ENCODE results near the gene BANF2.

DNA sequence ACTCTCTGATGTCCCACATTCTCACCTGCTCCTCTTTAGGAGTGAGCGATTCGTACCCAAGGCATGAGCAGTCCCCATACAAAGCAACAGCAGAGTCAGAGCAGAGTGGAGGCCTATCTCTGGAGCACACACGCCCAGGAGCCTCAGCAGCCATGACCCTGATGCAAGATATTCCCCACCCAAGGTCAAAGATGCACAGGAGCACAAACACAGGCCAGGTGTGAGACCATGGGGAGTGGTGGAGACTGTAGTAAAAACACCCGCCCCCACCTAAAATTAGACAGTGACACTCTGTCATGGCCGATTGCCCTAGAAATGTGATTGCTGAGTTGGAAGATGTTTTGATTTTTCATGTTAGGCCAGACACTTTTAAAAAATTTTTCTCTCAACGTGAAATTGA, 39.1 kb upstream of the BANF2 start:
- TF ChIP-seq, protein P1, sequence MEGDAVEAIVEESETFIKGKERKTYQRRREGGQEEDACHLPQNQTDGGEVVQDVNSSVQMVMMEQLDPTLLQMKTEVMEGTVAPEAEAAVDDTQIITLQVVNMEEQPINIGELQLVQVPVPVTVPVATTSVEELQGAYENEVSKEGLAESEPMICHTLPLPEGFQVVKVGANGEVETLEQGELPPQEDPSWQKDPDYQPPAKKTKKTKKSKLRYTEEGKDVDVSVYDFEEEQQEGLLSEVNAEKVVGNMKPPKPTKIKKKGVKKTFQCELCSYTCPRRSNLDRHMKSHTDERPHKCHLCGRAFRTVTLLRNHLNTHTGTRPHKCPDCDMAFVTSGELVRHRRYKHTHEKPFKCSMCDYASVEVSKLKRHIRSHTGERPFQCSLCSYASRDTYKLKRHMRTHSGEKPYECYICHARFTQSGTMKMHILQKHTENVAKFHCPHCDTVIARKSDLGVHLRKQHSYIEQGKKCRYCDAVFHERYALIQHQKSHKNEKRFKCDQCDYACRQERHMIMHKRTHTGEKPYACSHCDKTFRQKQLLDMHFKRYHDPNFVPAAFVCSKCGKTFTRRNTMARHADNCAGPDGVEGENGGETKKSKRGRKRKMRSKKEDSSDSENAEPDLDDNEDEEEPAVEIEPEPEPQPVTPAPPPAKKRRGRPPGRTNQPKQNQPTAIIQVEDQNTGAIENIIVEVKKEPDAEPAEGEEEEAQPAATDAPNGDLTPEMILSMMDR (IDR thresholded peaks at IDR 0.05), result no peak
- TF ChIP-seq POLR2A (IDR thresholded peaks at IDR 0.05) (no peak), POLR2AphosphoS5 (IDR thresholded peaks at IDR 0.05; ENCODE audit: insufficient read depth in 1 of 2, low read depth in 1 of 2) (no peak)

All from vagina (tissue), 2 donors.